Lower leg skin (tissue), 4 donors: Measurements from ENCODE around the gene ACSL3. TPM values are rescaled to one million over a fixed set of nuclear protein-coding genes. Genes with fewer than 3 reads are reported as not detected.

Experiments
- DNase-seq, 2 donors: peaks; one replicate each; pipeline ENCODE4 v3.0.0-alpha.2; 2019; ENCODE audit warnings: low spot score in 2 of 2
- H3K4me3 ChIP-seq: fragments of 200-600 bp; sonication (generic); 2 replicates; pipeline ENCODE4 v1.5.1; 2017; ENCODE audit warnings: mild to moderate bottlenecking, low read depth; ENCODE audit not compliant: poor library complexity, severe bottlenecking
- POLR2A ChIP-seq, 2 donors: fragments of 450-650 bp; IDR thresholded peaks; one replicate each; pipeline ENCODE4 v1.6.1; 2016 to 2017; ENCODE audit warnings: antibody characterized with exemption in 2 of 2, mild to moderate bottlenecking in 1 of 2, moderate library complexity in 1 of 2
- WGBS, 2 donors: methylation state at CpG; one replicate each; pipeline ENCODE4 v1.1.5; 2018; 5-methylcytosine and 5-hydroxymethylcytosine counted together
- intact Hi-C: fragments of 100-400 bp; cut with DNase I; formaldehyde crosslinking; loops from one replicate; pipeline ENCODE4 v1.15.0; 2023; ENCODE audit warnings: low total_unique reads
- total RNA-seq, 4 donors: library from RNA; depleted of rRNA; stranded (reverse); fragments of >200 nt; gene quantifications; one replicate each; pipeline ENCODE4 v1.1.0, GENCODE V29; 2016
- TF ChIP-seq, protein P1 (sequence below), 3 donors: fragments of 450-650 bp; IDR thresholded peaks; one replicate each; pipeline ENCODE4 v1.5.1; 2016; ENCODE audit warnings: antibody characterized with exemption in 3 of 3, mild to moderate bottlenecking in 3 of 3, moderate library complexity in 2 of 3

ACSL3 gene
- total RNA-seq, 4 donors from 2014 or later, result 32.6 to 132 (median 69.6) TPM

DNA sequence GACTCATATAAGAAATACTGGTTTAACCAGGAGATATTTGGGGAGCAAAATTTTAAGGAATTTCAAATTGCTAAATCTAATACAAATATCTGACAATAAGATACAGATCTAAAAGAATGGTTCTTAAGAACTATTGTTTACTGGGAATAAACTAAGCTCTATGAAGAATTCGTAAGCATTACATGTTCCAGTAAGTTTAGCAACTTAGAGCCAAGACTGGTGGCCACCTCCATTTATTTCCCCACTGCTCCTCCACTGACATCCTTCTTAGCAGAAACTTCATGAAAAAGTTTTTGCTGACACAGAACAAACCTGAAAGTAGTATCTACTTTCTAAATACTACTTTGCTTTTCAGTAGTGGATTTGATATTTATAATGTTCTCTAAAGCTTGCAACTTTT is 83.0 kb downstream of the ACSL3 start:
- intact Hi-C loops, result no loop called here
- no peak overlapping the region for H3K4me3 ChIP-seq
- no peak for TF ChIP-seq POLR2A (IDR thresholded peaks at IDR 0.05)
- TF ChIP-seq, protein P1, sequence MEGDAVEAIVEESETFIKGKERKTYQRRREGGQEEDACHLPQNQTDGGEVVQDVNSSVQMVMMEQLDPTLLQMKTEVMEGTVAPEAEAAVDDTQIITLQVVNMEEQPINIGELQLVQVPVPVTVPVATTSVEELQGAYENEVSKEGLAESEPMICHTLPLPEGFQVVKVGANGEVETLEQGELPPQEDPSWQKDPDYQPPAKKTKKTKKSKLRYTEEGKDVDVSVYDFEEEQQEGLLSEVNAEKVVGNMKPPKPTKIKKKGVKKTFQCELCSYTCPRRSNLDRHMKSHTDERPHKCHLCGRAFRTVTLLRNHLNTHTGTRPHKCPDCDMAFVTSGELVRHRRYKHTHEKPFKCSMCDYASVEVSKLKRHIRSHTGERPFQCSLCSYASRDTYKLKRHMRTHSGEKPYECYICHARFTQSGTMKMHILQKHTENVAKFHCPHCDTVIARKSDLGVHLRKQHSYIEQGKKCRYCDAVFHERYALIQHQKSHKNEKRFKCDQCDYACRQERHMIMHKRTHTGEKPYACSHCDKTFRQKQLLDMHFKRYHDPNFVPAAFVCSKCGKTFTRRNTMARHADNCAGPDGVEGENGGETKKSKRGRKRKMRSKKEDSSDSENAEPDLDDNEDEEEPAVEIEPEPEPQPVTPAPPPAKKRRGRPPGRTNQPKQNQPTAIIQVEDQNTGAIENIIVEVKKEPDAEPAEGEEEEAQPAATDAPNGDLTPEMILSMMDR (IDR thresholded peaks at IDR 0.05), result no peak
- DNase-seq, result no peak
- WGBS, 2 donors, result 36% methylated on average over 1 of the region's 1 CpG

DNA sequence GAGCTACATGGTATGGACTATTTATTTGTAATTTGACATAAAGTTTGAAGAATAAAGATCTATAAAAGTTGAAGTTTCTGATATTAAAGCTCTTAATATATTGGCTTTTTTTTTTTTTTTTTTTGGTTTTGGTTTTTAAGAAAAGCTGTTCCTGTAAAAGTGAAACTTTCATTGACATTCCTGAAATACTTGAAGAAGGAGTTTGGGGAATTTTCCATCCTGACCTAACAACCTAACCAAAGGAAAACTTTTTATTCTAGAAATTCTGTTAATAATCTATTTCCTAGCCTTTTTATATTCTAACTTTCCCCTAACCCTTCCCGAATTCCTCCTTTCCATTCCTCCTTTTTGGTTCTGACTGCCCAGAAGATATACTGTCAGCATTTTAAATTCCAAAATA is 83.7 kb downstream of the ACSL3 start:
- no peak for DNase-seq
- intact Hi-C loops, result no loop called here
- no peak overlapping the region for H3K4me3 ChIP-seq
- 77 to 84% methylated on average over 1 of the region's 1 CpG for WGBS, 2 donors
- no peak for TF ChIP-seq POLR2A (IDR thresholded peaks at IDR 0.05)
- TF ChIP-seq, protein P1 (IDR thresholded peaks at IDR 0.05), result no peak

DNA sequence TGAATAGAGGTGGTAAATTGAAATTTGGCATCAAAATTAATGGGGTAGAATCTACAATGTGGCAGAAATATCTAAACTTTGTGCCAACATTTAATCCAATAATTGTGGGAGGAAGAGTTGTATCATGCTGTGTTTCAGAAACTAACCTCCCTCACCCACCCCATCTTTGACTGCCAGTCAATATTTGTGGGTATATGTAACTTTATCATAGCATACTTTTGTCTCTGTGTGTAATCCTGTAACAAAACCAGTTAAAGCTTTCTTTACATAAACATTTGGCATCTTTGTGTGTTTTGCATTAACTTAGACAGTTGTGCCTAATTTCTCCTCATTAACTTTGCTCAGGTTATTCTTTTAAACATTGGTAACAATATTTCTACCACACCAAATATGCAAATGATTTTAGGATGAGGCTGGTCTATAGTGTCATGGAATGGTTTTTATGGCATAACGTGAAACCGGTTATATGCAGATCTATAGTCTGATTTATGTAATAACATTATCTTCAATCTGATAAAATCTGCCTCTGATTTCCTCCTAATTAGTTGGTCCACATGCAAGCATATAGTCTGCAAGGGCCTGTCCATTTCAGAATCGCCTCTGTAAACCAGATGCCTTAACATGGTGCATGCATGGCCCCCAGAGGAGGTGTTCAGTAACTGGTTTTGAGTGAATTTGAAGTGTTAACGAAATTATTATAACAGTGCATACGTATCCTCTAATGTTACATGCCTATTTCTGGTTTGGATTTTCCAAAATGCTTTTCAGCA is 84.3 kb downstream of the ACSL3 start:
- TF ChIP-seq, protein P1 (IDR thresholded peaks at IDR 0.05), result no peak
- no peak overlapping the region for H3K4me3 ChIP-seq
- WGBS, 2 donors, result 79 to 80% methylated on average over 5 of the region's 5 CpGs
- no peak for DNase-seq
- intact Hi-C loops, result no loop called here

DNA sequence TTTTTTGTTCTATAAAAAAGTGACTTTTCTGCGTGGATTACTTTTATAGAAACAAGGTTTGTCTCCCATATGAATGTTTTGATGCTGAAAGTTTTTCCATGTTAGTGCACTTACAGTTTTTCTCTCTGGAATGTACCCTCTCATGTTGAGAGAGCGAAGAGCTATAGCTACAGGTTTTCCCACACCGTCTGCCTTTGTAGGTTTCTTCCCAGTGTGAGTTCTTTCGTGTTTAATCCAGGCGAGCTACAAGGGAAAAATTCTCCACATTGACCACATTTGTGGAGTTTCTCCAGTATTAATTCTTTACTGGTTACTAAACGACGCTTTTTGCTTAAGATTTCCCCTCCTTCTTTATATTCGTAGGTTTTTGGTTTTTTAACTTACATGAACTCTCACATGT is 85.1 kb downstream of the ACSL3 start:
- DNase-seq, result no peak
- intact Hi-C loops, result no loop called here
- TF ChIP-seq POLR2A (IDR thresholded peaks at IDR 0.05), result no peak
- TF ChIP-seq, protein P1 (IDR thresholded peaks at IDR 0.05), result no peak
- no peak overlapping the region for H3K4me3 ChIP-seq
- WGBS, 2 donors, result 82 to 88% methylated on average over 8 of the region's 8 CpGs

DNA sequence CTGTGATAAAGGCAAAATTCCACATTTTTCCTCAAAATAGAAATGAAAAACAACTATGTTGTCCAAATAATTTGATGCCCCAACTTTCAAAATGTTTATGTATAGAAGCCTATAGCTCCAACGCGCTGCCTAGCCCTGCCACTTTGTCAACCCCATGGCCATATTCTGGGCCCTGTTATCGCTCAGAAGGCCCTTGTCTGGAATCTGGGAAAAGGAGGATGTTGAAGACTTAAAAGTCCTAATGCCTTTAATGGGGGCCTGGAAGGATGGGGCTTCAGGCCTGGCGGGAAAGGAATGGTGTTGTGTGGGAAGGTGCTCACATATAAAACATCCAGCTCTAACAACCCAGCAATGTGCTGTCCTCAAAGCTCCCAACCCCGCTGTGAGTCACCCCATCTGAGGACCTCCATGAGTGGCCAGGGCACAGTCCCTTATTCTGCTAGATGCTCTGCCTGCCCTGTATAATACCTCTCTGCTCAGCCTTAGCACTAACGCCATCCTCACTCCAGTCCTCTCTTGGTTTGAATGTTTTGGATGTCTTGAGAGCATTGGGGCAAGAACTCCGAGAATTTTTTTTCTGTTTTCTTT is 86.0 kb downstream of the ACSL3 start:
- no peak for TF ChIP-seq POLR2A (IDR thresholded peaks at IDR 0.05)
- TF ChIP-seq, protein P1 (IDR thresholded peaks at IDR 0.05), result no peak
- intact Hi-C loops, result no loop called here
- WGBS, 2 donors, result 93% methylated on average over 7 of the region's 7 CpGs
- H3K4me3 ChIP-seq, result no peak overlapping the region
- no peak for DNase-seq
